Stimulated activated CD4-positive, alpha-beta T cell treated with anti-CD3 and anti-CD28 coated beads, Interleukin-1b, Interleukin-23, amount 100 ng/mL, for 1 hour (primary cell): ENCODE results near the gene SUPT4H1.

Experiments used
- DNase-seq, 2 donors: peaks; one replicate each; pipeline ENCODE4 v3.0.0-alpha.2; 2020; ENCODE audit warnings: low read depth in 2 of 2

Gene SUPT4H1

DNA sequence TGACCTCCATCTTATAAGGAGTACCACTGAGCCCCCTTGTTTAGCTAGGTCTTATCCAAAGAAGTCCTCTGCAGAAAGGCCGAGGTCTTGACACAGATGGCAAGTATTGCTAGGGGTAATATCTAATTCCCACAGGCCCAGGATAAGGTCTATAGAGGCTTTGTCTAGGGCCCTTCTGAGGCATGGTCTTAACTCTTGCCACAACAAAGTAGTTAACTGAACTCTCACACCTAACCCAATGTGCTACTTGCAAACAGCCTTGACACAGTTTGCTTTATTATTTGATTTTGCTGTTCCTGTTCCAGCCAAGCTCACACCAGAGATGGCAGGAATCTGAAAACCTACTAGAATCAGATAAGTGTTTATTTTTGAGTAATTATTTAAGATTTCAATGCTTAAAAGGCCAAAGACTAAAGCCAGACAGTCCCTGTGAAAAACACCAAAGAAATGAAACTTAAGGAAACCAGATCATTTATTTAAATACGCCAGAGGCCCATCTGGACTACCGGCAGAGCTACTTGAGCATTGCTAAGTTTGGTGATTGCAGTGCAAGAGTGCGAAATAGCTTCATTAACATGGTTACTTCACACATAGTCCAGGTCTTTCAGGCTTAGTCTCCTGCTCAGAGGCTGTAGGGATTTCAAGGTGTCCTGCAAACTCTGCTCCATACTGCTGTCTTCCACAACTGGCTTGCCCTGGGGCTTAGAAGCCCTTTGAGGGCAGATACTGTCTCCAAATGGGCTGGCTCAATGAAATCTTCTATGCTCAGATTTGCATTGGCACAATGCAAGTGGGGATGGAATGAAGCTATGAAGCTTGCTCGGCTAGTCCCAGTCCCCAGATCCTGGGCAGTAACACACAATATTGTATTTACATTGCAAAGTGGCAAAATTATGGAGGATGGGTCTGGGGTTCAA is 28.5 kb upstream of the SUPT4H1 start:
- no peak for DNase-seq

DNA sequence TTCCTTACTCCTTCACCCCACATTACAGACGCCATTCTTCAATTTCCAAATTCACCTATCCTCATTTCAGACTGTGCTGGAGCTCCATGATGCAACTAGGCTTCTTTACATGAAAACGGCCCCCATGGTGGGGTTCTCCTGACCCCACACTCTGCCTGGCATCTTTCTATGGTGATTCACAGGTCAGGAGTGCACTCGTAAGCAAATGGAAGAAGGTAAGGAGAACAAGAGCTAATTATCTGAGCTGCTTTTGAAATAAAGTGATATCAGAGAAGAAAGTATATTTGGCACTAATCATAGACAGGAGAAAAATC is 27.5 kb upstream of the SUPT4H1 start:
- no peak for DNase-seq

DNA sequence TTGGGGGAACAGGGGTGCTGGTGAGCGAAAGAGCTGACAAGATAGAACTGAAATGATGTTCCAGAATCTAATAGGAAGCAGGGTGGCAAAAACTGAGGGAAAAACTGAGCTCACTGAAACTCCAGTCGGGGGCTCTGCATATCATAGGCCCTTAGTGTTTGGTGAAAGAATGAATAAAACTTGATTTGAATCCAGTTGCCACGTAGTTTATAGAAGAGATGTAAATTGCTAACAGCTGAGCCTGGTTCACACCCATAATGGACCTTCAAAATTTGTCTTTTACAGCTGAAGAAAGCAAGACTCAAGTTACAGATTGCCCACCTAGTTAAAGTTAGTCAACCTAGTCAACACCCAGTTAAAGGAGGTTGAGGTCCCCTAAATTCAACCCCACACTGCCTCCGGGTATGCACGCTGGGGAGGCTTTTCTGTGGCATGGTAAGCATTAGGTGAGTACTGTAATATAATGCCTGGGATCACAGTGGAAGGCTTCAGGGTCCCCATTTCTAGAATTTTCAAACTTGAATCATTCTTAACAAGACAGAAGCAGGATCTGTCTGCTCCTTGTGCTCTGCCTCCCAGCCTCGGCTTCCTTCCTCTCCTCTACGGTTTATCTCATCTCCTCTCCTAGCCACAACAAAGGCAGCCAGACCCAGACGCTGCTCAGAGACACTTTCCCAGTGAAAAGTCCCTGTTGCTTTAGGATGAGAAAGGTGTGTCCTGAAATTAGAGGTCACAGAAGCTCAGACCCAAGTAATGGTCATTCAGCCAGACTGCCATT is 26.9 kb upstream of the SUPT4H1 start:
- no peak for DNase-seq

- DNase-seq, result no peak
These were observed 25.7 kb upstream of the SUPT4H1 start for GRCh38 chr17:58377661-58378060.

GRCh38 chr17:58377093-58377601 is 25.1 kb upstream of the SUPT4H1 start:
- DNase-seq, result no peak

DNA sequence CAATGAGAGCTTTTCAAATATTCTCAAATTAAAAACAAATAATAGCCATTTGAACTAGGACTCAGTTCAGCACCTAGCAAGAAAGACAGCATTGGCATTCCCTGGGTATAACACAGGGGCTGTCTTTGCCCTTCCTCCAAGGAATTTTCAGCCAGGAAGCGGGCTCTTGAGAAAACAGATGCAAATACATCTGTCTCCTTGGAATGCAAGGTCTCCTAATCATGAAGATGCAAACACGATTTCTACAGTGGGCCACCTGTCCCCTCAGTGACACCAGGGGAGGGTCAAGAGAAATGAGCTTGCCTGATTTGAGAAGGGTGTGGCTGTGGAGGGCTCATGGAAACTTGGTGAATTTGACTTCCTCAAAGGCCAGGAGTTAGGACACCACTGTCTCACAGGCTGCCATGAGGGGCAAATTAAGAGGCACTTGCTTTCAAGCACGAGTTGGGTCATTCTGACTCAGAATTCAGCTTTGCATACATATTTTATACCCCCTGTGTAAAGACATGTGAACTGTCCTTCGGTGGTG is 24.5 kb upstream of the SUPT4H1 start:
- no peak for DNase-seq

DNA sequence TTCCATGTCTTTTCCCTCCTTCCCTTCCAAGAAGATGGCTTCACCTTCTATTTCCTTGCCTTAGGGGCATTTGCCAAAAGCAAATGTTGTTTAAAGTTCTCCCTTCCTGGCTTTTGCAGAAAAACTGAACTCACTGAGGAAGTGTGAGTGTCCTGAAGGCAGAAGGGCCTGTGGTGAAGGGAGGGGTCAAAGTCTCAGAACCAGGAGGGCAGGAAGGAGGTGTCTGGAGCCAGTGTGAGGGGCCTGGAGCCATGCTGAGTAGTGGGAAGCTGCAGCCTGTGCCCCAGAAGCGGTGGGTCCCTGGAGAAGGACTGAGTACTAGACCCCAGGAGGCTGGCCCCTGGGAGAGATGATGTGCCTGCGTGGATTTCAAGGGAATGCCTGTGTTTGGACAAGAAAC is 23.8 kb upstream of the SUPT4H1 start:
- no peak for DNase-seq

GRCh38 chr17:58375256-58375655 is 23.3 kb upstream of the SUPT4H1 start:
- no peak for DNase-seq

DNA sequence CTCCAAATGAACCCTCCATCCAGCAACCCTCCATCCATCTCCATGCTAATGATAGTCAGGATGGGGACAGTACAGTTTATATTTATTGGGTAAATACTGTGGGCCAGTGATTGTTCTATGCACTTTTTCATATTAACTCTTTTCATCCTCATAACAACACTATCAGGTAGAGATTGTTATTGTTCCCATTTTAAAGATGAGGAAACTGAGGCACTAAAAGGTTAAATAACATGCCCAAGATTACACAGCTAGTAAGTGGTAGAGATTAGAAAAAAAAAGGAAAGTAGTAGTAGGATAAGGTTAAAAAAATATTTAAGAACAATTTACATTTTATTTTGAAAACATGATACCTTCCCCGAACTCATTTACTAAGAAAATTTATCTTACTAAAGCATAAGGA is 21.9 kb upstream of the SUPT4H1 start:
- no peak for DNase-seq

GRCh38 chr17:58373003-58373402 is 21.0 kb upstream of the SUPT4H1 start:
- DNase-seq, result no peak

GRCh38 chr17:58371300-58371950 is 19.4 kb upstream of the SUPT4H1 start:
- no peak for DNase-seq

GRCh38 chr17:58370716-58371115 is 18.7 kb upstream of the SUPT4H1 start:
- DNase-seq, result no peak

GRCh38 chr17:58370309-58370708 is 18.3 kb upstream of the SUPT4H1 start:
- DNase-seq, result no peak

GRCh38 chr17:58369214-58370031 is 17.4 kb upstream of the SUPT4H1 start:
- DNase-seq, result no peak

- no peak for DNase-seq
These were observed 16.8 kb upstream of the SUPT4H1 start for GRCh38 chr17:58368860-58369213.

GRCh38 chr17:58367461-58367860 is 15.5 kb upstream of the SUPT4H1 start:
- no peak for DNase-seq

DNA sequence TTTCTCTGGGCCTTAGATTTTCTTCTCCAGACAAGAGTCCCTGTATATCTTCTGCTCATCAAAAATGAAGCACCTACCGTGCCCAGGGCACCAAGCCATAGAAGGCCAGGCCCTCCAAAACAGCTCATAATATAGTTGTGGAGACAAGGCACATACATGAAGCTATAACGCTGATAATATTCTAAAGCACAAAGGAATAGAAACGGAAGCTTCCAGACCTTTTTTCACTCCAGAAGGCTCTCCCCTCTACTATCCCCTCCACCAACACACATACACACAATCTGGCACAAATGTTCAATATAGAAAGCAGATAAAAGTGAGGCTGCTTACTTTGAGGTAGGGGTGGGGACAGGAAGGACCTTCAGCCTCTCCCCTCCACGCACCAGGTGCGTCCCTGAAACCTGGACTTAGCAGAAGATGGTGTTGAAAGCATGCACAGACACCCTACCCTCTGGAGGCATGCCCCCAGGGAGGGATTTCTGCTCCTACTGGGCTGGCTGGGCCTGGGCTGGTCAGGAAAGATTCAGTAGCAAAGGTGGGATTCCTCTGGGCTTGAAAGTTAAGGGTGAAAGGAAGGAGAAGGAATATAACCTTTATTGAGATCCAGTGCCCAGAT is 14.1 kb upstream of the SUPT4H1 start:
- no peak for DNase-seq

- no peak for DNase-seq
These were observed 13.4 kb upstream of the SUPT4H1 start for GRCh38 chr17:58365185-58365979.

DNA sequence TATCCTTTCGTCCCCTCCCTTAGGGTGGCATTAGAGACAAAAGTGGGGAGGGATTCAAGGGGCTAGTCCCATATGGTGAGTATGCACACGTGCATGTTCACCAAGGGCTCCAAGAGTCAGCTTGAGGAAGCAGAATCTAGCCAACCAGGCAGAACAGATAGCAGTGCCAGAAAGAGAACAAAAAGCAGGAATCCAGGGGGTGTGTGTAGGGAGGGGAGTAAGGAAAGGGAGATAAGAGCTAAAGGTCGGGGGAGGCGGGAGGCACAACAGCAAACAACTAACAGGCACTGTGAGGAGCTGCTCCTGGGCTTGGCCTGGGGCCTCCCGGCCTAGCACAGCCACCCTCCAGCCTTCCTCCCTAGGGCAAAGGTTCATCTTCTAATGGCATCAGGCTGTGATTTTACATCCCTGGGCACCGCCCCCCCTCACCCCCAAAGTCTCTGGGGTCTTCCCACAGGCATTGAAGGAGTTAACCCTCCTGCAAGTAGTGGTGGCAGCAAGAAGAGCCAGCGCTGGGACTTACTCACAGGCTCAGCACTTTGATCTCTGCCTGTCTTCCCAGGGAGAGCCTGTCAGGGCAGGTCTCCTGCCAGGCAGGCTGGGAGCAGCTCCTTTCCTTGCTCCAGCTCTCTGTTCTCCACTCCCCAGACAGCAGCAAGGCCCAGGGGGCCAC is 12.4 kb upstream of the SUPT4H1 start:
- DNase-seq, result no peak
